Liver (tissue), 9 donors: ENCODE data around the gene TMEM220. TPM values are rescaled to one million over a fixed set of nuclear protein-coding genes. Genes with fewer than 3 reads are reported as not detected.

Experiments
- DNase-seq: peaks from one replicate; pipeline ENCODE4 v3.0.0-alpha.2; 2017; ENCODE audit warnings: low spot score
- H3K27ac ChIP-seq, 2 donors: one replicate each; pipeline ENCODE4 v1.7.0; 2013; ENCODE audit warnings: inconsistent platforms in 2 of 2, low read length in 2 of 2, control low read depth in 1 of 2, low read depth in 1 of 2, mild to moderate bottlenecking in 1 of 2
- H3K27me3 ChIP-seq, 4 donors: one replicate each; pipeline versions ENCODE4 v1.6.1 to v1.7.0; 2013; ENCODE audit warnings: low read length in 3 of 4, inconsistent platforms in 1 of 4, mild to moderate bottlenecking in 1 of 4, moderate library complexity in 1 of 4; ENCODE audit not compliant: control insufficient read depth in 4 of 4, insufficient read depth in 4 of 4
- H3K36me3 ChIP-seq, 4 donors: one replicate each; pipeline versions ENCODE4 v1.6.1 to v1.7.0; 2013; ENCODE audit warnings: low read length in 3 of 4, mild to moderate bottlenecking in 3 of 4, low read depth in 1 of 4, moderate library complexity in 1 of 4; ENCODE audit not compliant: control insufficient read depth in 4 of 4, insufficient read depth in 3 of 4
- H3K4me1 ChIP-seq, 4 donors: one replicate each; pipeline versions ENCODE4 v1.6.1 to v1.7.0; 2013; ENCODE audit warnings: low read length in 3 of 4, mild to moderate bottlenecking in 3 of 4, moderate library complexity in 1 of 4; ENCODE audit not compliant: control insufficient read depth in 4 of 4, insufficient read depth in 4 of 4
- H3K4me3 ChIP-seq, 3 donors: one replicate each; pipeline versions ENCODE4 v1.6.1 to v1.7.0; 2013; ENCODE audit warnings: low read length in 3 of 3, control low read depth in 1 of 3, low read depth in 1 of 3, mild to moderate bottlenecking in 1 of 3
- H3K9ac ChIP-seq, 2 donors: one replicate each; pipeline ENCODE4 v1.7.0; 2013; ENCODE audit warnings: low read length in 2 of 2, mild to moderate bottlenecking in 2 of 2, moderate library complexity in 2 of 2, control low read depth in 1 of 2, low read depth in 1 of 2
- H3K9me3 ChIP-seq, 4 donors: one replicate each; pipeline versions ENCODE4 v1.6.1 to v1.7.0; 2013; ENCODE audit warnings: low read length in 3 of 4; ENCODE audit not compliant: control insufficient read depth in 4 of 4
- ATF3 ChIP-seq: IDR thresholded peaks from 2 replicates; pipeline ENCODE4 v1.6.1; 2016; ENCODE audit warnings: antibody characterized with exemption
- CTCF ChIP-seq: fragments of 150-350 bp; IDR thresholded peaks from 2 replicates; pipeline ENCODE4 v1.5.1; 2017; ENCODE audit warnings: improper control_type of control experiment, low read depth, low read length; ENCODE audit not compliant: missing input control
- EGR1 ChIP-seq, 2 donors: IDR thresholded peaks; 2 replicates each; pipeline ENCODE4 v1.6.1; 2016 to 2018; ENCODE audit warnings: antibody characterized with exemption in 2 of 2, low read depth in 2 of 2
- FOXA1 ChIP-seq: IDR thresholded peaks from 2 replicates; pipeline ENCODE4 v1.6.1; 2016; ENCODE audit warnings: antibody characterized with exemption
- FOXA2 ChIP-seq: IDR thresholded peaks from 2 replicates; pipeline ENCODE4 v1.6.1; 2016; ENCODE audit warnings: antibody characterized with exemption
- GABPA ChIP-seq, 2 donors: IDR thresholded peaks in 1 of 2; conservative IDR thresholded peaks in 1 of 2; 2 replicates each; pipeline ENCODE4 v1.6.1; 2016; ENCODE audit warnings: antibody characterized with exemption in 2 of 2, mild to moderate bottlenecking in 1 of 2, moderate library complexity in 1 of 2
- HNF4A ChIP-seq, 2 donors: conservative IDR thresholded peaks; 2 replicates each; pipeline ENCODE4 v1.6.1; 2016; ENCODE audit warnings: antibody characterized with exemption in 2 of 2, mild to moderate bottlenecking in 2 of 2
- HNF4G ChIP-seq: IDR thresholded peaks from 2 replicates; pipeline ENCODE4 v1.6.1; 2016; ENCODE audit warnings: antibody characterized with exemption
- JUND ChIP-seq, 2 donors: IDR thresholded peaks; 2 replicates each; pipeline ENCODE4 v1.6.1; 2016; ENCODE audit warnings: antibody characterized with exemption in 2 of 2
- MAX ChIP-seq: IDR thresholded peaks from 2 replicates; pipeline ENCODE4 v1.6.1; 2016; ENCODE audit warnings: antibody characterized with exemption
- NR2F2 ChIP-seq: IDR thresholded peaks from 2 replicates; pipeline ENCODE4 v1.6.1; 2016; ENCODE audit warnings: antibody characterized with exemption
- RAD21 ChIP-seq, 2 donors: IDR thresholded peaks; 2 replicates each; pipeline ENCODE4 v1.6.1; 2016; ENCODE audit warnings: antibody characterized with exemption in 2 of 2, mild to moderate bottlenecking in 2 of 2
- REST ChIP-seq: IDR thresholded peaks from 2 replicates; pipeline ENCODE4 v1.6.1; 2016; ENCODE audit warnings: antibody characterized with exemption, mild to moderate bottlenecking
- RXRA ChIP-seq, 2 donors: IDR thresholded peaks; 2 replicates each; pipeline ENCODE4 v1.6.1; 2017 to 2018; ENCODE audit warnings: antibody characterized with exemption in 2 of 2, mild to moderate bottlenecking in 1 of 2
- SP1 ChIP-seq: IDR thresholded peaks from 2 replicates; pipeline ENCODE4 v1.6.1; 2018; ENCODE audit warnings: antibody characterized with exemption, mild to moderate bottlenecking
- TAF1 ChIP-seq: conservative IDR thresholded peaks from 2 replicates; pipeline ENCODE4 v1.6.1; 2016; ENCODE audit warnings: antibody characterized with exemption, mild to moderate bottlenecking
- YY1 ChIP-seq: IDR thresholded peaks from 2 replicates; pipeline ENCODE4 v1.6.1; 2016; ENCODE audit warnings: antibody characterized with exemption, mild to moderate bottlenecking
- ZBTB33 ChIP-seq: IDR thresholded peaks from 2 replicates; pipeline ENCODE4 v1.6.1; 2016; ENCODE audit warnings: antibody characterized with exemption
- WGBS: extraction: QIAGEN DNeasy Blood & Tissue Kit; methylation state at CpG from one replicate; pipeline ENCODE4 v1.1.7; 2013; 5-methylcytosine and 5-hydroxymethylcytosine counted together
- polyA plus RNA-seq, 2 donors: library from polyadenylated mRNA; stranded (reverse) in 1 of 2; unstranded in 1 of 2; fragments of 200-250 nt in 1 of 2; fragments of >200 nt in 1 of 2; fragmentation: Nextera tagmentation in 1 of 2; extraction: Ambion mirVana in 1 of 2; gene quantifications; one replicate each; pipeline versions ENCODE4 v1.2.1 to v1.2.3, GENCODE V29; 2013 to 2015
- total RNA-seq, 2 donors: library from RNA; depleted of rRNA; stranded (reverse); fragments of >200 nt; gene quantifications; one replicate each; pipeline ENCODE4 v1.2.3, GENCODE V29; 2014
- donor health status: healthy.
- donor health status: healthy.
- donor health status: healthy.
- donor health status: healthy.
- donor health status: healthy.

TMEM220 gene
- total and polyA plus RNA-seq, 4 donors = 19.6 to 126 (median 28.8) TPM

- no peak overlapping the region for H3K27ac ChIP-seq
- peaks cover 0 to 32% (median 18%) of the 10 kb centered on the region in 4 donors for H3K36me3 ChIP-seq
- TF ChIP-seq SP1 (no peak), ATF3 (no peak), NR2F2 (no peak), HNF4G (no peak), YY1 (no peak)
- 91% methylated on average over 4 of the region's 4 CpGs for WGBS
- H3K9ac ChIP-seq = no peak overlapping the region
- peaks cover 0 to 2% (median under 1%) of the 10 kb centered on the region in 4 donors for H3K9me3 ChIP-seq
- H3K4me1 ChIP-seq = no peaks in the 10 kb centered on the region
- no peak overlapping the region for H3K4me3 ChIP-seq
- H3K27me3 ChIP-seq = no peaks in the 10 kb centered on the region
- no peak for DNase-seq
Measured at GRCh38 chr17:10767232-10767631, 37.4 kb upstream of the TMEM220 start.

GRCh38 chr17:10762037-10762436 is 32.2 kb upstream of the TMEM220 start:
- no peak for TF ChIP-seq RAD21 (IDR thresholded peaks at IDR 0.05)
- TF ChIP-seq SP1 = no peak
- no peak for TF ChIP-seq JUND (IDR thresholded peaks at IDR 0.05)
- TF ChIP-seq MAX = no peak
- no peak for TF ChIP-seq GABPA (IDR thresholded peaks at IDR 0.05 in 1 of 2, conservative IDR thresholded peaks at IDR 0.05 in 1 of 2)
- no peak for TF ChIP-seq RXRA (IDR thresholded peaks at IDR 0.05)
- no peak for TF ChIP-seq CTCF
- TF ChIP-seq FOXA2 = no peak
- no peak for TF ChIP-seq EGR1 (IDR thresholded peaks at IDR 0.05; ENCODE audit: low read depth in 2 of 2)
- TF ChIP-seq FOXA1 = no peak
- no peak for TF ChIP-seq ZBTB33
- TF ChIP-seq YY1 = no peak
- no peak for TF ChIP-seq TAF1
- no peak for TF ChIP-seq HNF4G
- TF ChIP-seq REST = no peak
- no peak for TF ChIP-seq HNF4A (conservative IDR thresholded peaks at IDR 0.05)
- TF ChIP-seq ATF3 = no peak
- TF ChIP-seq NR2F2 = no peak
- H3K4me3 ChIP-seq = no peak overlapping the region
- H3K36me3 ChIP-seq = peaks cover 0 to 13% (median 7%) of the 10 kb centered on the region in 4 donors
- H3K9me3 ChIP-seq = no peaks in the 10 kb centered on the region
- no peak overlapping the region for H3K27ac ChIP-seq
- H3K27me3 ChIP-seq = no peaks in the 10 kb centered on the region
- H3K4me1 ChIP-seq = peaks cover 8 to 18% (median 13%) of the 10 kb centered on the region in 4 donors
- 96% methylated on average over 1 of the region's 1 CpG for WGBS
- no peak overlapping the region for H3K9ac ChIP-seq
- DNase-seq = no peak
